Keratinocyte (primary cell): ENCODE results near the gene GNB1L.
A peak's percentile ranks its signal among the peaks of the same experiment; 100 is the strongest.

ENCODE experiments used
- EZH2 ChIP-seq: IDR thresholded peaks from one replicate; pipeline ENCODE4 v1.6.1; 2012; ENCODE audit warnings: inconsistent platforms, mild to moderate bottlenecking, low read length, moderate library complexity
- TF ChIP-seq, protein P1 (sequence below), 3 experiments: IDR thresholded peaks in 1 of 3; conservative IDR thresholded peaks in 1 of 3; optimal IDR thresholded peaks in 1 of 3; 2 replicates in 2 of 3; 3 replicates in 1 of 3; pipeline versions ENCODE3 to v1.5.1; 2011; ENCODE audit warnings: low read length in 3 of 3, mild to moderate bottlenecking in 3 of 3, moderate library complexity in 2 of 3, control low read depth in 1 of 3, inconsistent platforms in 1 of 3; ENCODE audit not compliant: insufficient read depth in 2 of 3; ENCODE audit errors: extremely low read depth in 1 of 3

- TF ChIP-seq, protein P1, sequence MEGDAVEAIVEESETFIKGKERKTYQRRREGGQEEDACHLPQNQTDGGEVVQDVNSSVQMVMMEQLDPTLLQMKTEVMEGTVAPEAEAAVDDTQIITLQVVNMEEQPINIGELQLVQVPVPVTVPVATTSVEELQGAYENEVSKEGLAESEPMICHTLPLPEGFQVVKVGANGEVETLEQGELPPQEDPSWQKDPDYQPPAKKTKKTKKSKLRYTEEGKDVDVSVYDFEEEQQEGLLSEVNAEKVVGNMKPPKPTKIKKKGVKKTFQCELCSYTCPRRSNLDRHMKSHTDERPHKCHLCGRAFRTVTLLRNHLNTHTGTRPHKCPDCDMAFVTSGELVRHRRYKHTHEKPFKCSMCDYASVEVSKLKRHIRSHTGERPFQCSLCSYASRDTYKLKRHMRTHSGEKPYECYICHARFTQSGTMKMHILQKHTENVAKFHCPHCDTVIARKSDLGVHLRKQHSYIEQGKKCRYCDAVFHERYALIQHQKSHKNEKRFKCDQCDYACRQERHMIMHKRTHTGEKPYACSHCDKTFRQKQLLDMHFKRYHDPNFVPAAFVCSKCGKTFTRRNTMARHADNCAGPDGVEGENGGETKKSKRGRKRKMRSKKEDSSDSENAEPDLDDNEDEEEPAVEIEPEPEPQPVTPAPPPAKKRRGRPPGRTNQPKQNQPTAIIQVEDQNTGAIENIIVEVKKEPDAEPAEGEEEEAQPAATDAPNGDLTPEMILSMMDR (optimal IDR thresholded peaks at IDR 0.05 in 1 of 3, IDR thresholded peaks at IDR 0.05 in 1 of 3, conservative IDR thresholded peaks at IDR 0.05 in 1 of 3; ENCODE audit: extremely low read depth in 1 of 3, insufficient read depth in 2 of 3, low read length in 3 of 3) = peak in 1 of 3 experiments; percentile 36
- TF ChIP-seq EZH2 = no peak
Measured at GRCh38 chr22:19849835-19850762, 4.6 kb downstream of the GNB1L start.
